Neutrophil (primary cell): ENCODE data around the gene YLPM1.

Experiments used
- H3K27ac ChIP-seq: fragments of 200-600 bp; sonication (generic); 2 replicates; pipeline ENCODE4 v1.5.1; 2016; ENCODE audit warnings: mild to moderate bottlenecking, moderate library complexity
- H3K27me3 ChIP-seq: fragments of 200-600 bp; sonication (generic); 2 replicates; pipeline ENCODE4 v1.6.0; 2016; ENCODE audit warnings: mild to moderate bottlenecking
- H3K36me3 ChIP-seq: fragments of 200-600 bp; sonication (generic); 2 replicates; pipeline ENCODE4 v1.5.1; 2017
- H3K4me1 ChIP-seq, 2 experiments: fragments of 200-600 bp in 1 of 2; sonication (generic) in 1 of 2; 1 replicate in 1 of 2; 2 replicates in 1 of 2; pipeline versions ENCODE4 v1.5.1 to v1.6.1; 2013 to 2016; ENCODE audit warnings: low read depth in 1 of 2, low read length in 1 of 2, mild to moderate bottlenecking in 1 of 2, moderate library complexity in 1 of 2; ENCODE audit not compliant: control insufficient read depth in 1 of 2, insufficient read depth in 1 of 2
- H3K4me3 ChIP-seq, 2 experiments: fragments of 200-600 bp in 1 of 2; sonication (generic) in 1 of 2; 1 replicate in 1 of 2; 2 replicates in 1 of 2; pipeline ENCODE4 v1.5.1; 2013 to 2016; ENCODE audit warnings: low read depth in 1 of 2, low read length in 1 of 2, mild to moderate bottlenecking in 1 of 2, moderate library complexity in 1 of 2
- H3K9me3 ChIP-seq: fragments of 200-600 bp; sonication (generic); 2 replicates; pipeline ENCODE4 v1.5.1; 2016
- TF ChIP-seq, protein P1 (sequence below): fragments of 200-600 bp; sonication (generic); IDR thresholded peaks from 2 replicates; pipeline ENCODE4 v1.5.1; 2016; ENCODE audit warnings: antibody characterized with exemption

Gene YLPM1

DNA sequence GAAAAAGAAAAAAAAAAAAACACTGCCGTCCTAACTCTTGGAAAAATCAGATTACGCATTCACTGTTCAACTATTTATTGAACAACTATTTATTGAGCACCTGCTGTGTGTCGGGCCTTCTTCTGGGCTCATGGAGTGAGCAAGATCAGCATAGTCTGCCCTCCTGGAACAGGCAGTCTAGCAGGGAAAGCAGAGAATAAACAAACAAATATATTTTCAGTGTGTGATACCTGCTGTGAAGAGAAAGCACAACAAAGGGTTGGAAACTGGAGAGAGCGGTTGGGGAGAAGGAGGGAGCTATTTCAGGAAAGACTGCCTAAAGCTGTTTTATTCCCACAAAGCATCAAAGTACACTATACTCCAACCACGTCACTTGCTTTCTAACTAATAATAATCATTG is 102.0 kb downstream of the YLPM1 start:
- TF ChIP-seq, protein P1, sequence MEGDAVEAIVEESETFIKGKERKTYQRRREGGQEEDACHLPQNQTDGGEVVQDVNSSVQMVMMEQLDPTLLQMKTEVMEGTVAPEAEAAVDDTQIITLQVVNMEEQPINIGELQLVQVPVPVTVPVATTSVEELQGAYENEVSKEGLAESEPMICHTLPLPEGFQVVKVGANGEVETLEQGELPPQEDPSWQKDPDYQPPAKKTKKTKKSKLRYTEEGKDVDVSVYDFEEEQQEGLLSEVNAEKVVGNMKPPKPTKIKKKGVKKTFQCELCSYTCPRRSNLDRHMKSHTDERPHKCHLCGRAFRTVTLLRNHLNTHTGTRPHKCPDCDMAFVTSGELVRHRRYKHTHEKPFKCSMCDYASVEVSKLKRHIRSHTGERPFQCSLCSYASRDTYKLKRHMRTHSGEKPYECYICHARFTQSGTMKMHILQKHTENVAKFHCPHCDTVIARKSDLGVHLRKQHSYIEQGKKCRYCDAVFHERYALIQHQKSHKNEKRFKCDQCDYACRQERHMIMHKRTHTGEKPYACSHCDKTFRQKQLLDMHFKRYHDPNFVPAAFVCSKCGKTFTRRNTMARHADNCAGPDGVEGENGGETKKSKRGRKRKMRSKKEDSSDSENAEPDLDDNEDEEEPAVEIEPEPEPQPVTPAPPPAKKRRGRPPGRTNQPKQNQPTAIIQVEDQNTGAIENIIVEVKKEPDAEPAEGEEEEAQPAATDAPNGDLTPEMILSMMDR, result no peak

DNA sequence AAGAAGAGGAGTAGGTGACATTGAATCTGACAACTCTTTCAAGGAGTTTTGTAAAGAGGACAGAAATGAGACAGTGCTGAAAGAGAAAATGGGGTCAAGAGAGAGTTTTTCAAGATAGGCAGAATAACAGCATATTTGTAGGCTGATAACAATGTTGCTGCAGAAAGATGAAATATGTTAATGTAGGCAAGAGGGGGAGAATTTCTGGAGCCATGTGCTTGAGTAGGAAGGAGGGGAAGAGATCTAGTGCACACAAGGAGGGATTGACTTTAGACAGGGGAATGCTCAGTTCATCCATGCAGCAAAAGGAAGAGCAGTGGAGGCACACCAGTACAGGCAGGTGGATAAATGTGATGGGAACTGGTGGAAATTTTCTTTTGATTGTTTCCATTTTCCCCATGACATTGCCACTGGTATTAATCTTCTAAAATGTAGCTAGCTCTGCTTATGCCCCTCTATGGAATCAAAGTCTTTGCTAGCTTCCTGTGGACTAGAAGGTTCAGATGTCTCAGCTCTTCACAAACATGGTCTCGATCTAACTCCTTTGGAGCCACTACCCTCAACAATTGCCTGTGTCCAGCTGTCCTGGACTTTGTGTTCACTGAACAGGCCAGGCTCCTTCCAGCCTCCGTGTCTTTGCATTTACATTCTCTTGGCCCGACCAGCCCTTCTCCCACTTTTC is 103.7 kb downstream of the YLPM1 start:
- H3K27ac ChIP-seq, result no peak overlapping the region
- H3K4me3 ChIP-seq, result no peak overlapping the region
- H3K9me3 ChIP-seq, result no peaks in the 10 kb centered on the region
- no peaks in the 10 kb centered on the region for H3K36me3 ChIP-seq
- TF ChIP-seq, protein P1, result no peak
- peaks cover 8% of the 10 kb centered on the region for H3K27me3 ChIP-seq
- peaks cover 7 to 9% of the 10 kb centered on the region in 2 experiments for H3K4me1 ChIP-seq

More for the DNA sequence above, 102.0 kb downstream of the YLPM1 start:
- Histone ChIP-seq H3K27ac (no peak overlapping the region), H3K36me3 (no peaks in the 10 kb centered on the region), H3K27me3 (peaks cover 8% of the 10 kb centered on the region), H3K4me1 (peaks cover 7 to 9% of the 10 kb centered on the region in 2 experiments), H3K4me3 (no peak overlapping the region), H3K9me3 (no peaks in the 10 kb centered on the region)

DNA sequence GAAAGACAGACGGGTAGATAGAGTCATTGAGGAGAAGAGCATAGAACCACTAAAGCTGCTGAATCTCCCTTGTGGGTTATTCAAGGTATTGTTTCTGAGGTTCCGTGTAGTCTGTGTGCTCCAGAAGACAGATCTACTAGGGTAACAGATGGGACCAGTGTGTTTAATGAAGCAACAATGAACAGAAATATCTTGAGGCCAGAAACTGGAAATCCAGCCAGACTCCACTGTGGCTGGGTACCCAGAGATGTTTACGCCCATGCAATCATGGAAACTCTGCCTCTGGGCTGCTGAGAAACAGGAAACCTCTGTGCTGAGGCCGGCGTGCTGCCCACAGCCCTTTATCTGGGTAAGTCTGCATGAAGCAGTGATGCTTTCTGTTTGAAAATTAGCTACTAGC is 104.6 kb downstream of the YLPM1 start:
- peaks cover 7 to 9% of the 10 kb centered on the region in 2 experiments for H3K4me1 ChIP-seq
- H3K9me3 ChIP-seq, result no peaks in the 10 kb centered on the region
- no peak overlapping the region for H3K27ac ChIP-seq
- H3K27me3 ChIP-seq, result peaks cover 8% of the 10 kb centered on the region
- TF ChIP-seq, protein P1, result no peak
- H3K36me3 ChIP-seq, result no peaks in the 10 kb centered on the region
- H3K4me3 ChIP-seq, result no peak overlapping the region

DNA sequence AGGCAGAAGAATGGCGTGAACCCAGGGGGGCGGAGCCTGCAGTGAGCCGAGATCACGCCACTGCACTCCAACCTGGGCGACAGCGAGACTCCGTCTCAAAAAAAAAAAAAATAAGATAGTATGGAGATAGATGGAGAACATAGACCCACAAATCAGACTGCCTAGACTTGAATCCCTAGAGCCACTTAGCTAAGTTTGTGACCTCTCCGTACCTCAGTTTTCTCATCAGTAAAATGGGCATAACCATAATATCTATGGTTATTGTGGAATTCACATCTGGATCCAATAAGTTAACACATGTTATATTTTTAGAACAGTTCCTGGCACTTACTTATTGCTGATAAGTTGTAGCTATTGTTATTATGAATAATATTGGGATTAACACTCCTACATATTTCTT is 105.6 kb downstream of the YLPM1 start:
- Histone ChIP-seq H3K4me1 (peaks cover 0 to under 1% of the 10 kb centered on the region in 2 experiments), H3K4me3 (no peak overlapping the region), H3K36me3 (no peaks in the 10 kb centered on the region), H3K27ac (no peak overlapping the region), H3K27me3 (peaks cover 8% of the 10 kb centered on the region), H3K9me3 (no peaks in the 10 kb centered on the region)
- TF ChIP-seq, protein P1, result no peak

DNA sequence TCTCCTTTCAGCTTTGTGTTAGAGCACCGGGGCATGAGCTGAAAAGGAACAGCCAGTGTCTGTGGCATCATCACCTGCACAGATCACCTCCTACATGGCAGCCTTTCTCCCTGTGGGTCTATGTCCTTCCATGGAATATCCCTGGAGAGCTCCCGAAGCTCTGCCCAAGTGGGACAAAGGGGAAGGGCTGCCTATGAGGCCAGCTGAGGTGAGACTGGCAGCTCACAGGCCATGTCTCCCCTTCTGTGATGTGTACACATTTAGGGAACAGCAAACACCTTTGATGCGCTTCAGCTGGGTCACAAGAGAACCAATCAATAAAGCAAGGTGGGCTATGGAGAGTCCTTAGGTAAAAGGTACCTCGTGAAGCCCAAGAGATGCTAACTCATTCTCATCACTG is 108.7 kb downstream of the YLPM1 start:
- TF ChIP-seq, protein P1, result no peak
- Histone ChIP-seq H3K9me3 (no peaks in the 10 kb centered on the region), H3K4me1 (peaks cover 11 to 12% of the 10 kb centered on the region in 2 experiments), H3K4me3 (no peak overlapping the region), H3K27me3 (peaks cover 8% of the 10 kb centered on the region), H3K27ac (no peak overlapping the region), H3K36me3 (no peaks in the 10 kb centered on the region)
